Stimulated activated CD4-positive, alpha-beta T cell treated with anti-CD3 and anti-CD28 coated beads, TNF-alpha, amount 100 ng/mL, for 24 hours (primary cell): ENCODE measurements around the gene LGALS3BP.
"Not testable (repeated sequence)": the region's sequence is repeated elsewhere in the genome, so short reads cannot be mapped to it uniquely, and the experiment has no call there.

Experiments
- DNase-seq, 3 experiments: peaks; one replicate each; pipeline ENCODE4 v3.0.0-alpha.2; 2020; ENCODE audit warnings: low read depth in 3 of 3

Gene LGALS3BP

GRCh38 chr17:78963378-78963777, 16.3 kb downstream of the LGALS3BP start:
- DNase-seq: no peak

DNA sequence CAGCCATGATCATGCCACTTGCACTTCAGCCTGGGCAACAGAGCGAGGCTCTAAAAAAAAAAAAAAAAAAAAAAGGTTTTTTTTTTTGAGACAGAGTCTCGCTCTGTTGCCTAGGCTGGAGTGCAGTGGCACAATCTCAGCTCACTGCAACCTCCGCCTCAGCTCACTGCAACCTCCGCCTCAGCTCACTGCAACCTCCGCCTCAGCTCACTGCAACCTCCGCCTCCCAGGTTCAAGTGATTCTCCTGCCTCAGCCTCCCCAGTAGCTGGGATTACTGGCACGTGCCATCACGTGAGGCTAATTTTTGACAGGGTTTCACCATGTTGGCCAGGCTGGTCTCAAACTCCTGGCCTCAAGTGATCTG, 16.8 kb downstream of the LGALS3BP start:
- DNase-seq: not testable (repeated sequence)

GRCh38 chr17:78962345-78962983, 17.3 kb downstream of the LGALS3BP start:
- DNase-seq: no peak

GRCh38 chr17:78961571-78961970, 18.2 kb downstream of the LGALS3BP start:
- DNase-seq: no peak

- DNase-seq: no peak
These were observed 18.8 kb downstream of the LGALS3BP start for GRCh38 chr17:78960928-78961327.

DNA sequence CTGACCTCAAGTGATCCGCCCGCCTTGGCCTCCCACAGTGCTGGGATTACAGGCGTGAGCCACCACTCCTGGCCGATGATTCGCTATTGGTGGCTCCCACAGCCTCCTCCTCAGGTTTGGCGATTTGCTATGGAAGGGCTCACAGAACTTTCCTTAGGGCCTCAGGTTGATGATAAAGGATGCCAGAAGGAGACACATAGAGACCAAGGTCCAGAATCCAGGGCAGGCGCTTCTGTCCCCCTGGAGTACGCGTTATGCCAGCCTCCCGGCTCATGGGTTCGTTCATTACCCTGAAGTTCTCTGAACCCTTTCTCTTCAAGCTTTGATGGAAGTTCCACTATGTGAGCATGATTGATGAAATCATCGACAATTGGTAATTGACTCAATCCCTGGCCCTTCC, 19.9 kb downstream of the LGALS3BP start:
- DNase-seq: no peak

DNA sequence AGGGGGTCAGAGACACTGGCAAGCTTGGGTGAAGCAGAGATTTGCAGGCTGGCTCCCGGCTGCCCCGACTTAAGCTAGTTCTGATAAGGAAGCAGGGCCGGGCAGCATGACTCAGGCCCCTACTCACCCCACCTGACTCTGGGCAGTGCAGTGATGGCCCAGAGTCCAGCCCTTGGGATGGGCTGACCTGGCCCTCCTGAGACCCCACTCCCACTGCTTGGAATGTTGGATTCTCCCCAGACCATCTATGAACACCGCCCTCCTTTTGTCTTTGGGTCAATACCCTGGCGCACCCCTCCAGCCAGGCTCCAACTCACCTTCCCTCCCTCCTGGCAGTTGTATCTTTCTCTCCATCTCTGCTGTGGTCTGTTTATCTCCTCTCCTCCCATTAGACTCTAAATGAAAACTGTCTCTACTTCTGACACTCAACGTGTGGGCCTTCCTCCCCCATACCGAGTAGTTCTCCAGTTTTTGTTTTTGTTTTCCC, 21.0 kb downstream of the LGALS3BP start:
- DNase-seq: no peak

GRCh38 chr17:78957128-78957527, 22.6 kb downstream of the LGALS3BP start:
- DNase-seq: no peak

- no peak for DNase-seq
These were observed 23.5 kb downstream of the LGALS3BP start for GRCh38 chr17:78956254-78956653.

DNA sequence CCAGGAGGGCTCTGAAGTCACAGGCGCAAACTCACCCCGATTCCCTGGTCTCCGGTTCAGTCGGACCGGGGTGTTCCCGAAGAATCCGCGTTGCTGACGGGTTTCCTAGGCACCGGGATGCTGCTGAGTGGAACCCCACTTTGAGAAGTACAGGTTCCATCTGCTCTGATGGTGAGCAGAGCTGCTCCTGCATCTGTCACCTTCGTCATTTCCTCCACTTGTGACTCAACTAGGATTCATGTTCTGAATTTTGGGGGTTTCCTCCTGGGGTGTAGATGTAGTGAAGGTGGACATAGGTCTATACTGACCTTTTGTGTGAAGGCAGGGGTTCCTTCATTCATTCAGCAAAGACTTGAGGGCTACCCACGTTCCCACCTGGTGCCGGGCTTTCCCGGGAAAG, 25.0 kb downstream of the LGALS3BP start:
- no peak for DNase-seq

- DNase-seq: no peak
These were observed 26.1 kb downstream of the LGALS3BP start for GRCh38 chr17:78953356-78954350.

DNA sequence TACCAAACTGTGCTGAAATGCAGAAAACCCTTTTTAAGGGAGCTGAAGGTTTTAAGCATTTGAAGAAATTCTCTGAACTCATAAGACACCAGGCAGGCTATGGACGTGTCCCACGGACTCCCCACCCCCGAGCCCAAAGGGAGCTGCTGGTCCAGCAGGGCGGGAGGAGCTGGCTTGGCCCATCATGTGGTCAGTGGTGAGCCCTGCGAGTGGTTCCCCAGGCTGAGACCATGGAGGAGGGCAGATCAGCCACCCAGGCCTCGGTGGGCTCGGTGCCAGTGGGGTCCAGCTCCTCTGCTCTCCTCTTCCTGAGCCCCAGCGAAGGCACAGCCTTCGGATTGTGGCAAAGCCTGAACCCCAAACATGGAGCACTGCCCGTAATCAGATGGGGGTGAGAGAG, 27.0 kb downstream of the LGALS3BP start:
- no peak for DNase-seq

DNA sequence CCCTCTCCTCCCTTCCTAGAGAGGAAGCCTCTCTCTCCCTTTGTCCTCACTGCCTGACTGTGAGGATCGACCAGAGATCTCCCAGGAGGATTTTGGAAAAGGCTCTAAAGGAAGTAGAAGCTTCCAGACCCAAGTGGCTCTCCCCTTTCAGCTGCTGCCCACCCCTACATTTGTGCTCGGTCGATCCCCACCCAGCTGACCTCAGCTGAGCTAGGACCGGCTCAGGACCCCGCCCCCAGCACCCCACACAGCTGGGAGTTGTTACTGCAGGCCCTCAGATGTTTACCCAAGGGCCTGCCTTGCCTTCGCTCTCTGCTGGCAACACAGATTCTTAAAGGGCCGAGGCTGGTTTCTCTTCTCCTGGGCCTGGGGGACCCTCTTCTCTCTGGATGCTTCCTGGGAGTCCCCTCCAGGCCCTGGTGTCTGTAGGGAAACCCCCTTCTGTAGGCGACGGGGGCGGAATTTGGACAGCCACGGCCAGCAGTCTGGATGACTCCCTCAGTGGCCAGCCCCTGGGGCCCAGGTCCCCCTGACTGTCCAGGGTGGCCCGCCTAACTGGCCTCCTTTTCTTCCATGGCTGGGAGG, 27.7 kb downstream of the LGALS3BP start:
- DNase-seq: no peak

- DNase-seq: no peak
These were observed 28.9 kb downstream of the LGALS3BP start for GRCh38 chr17:78950870-78951269.

DNA sequence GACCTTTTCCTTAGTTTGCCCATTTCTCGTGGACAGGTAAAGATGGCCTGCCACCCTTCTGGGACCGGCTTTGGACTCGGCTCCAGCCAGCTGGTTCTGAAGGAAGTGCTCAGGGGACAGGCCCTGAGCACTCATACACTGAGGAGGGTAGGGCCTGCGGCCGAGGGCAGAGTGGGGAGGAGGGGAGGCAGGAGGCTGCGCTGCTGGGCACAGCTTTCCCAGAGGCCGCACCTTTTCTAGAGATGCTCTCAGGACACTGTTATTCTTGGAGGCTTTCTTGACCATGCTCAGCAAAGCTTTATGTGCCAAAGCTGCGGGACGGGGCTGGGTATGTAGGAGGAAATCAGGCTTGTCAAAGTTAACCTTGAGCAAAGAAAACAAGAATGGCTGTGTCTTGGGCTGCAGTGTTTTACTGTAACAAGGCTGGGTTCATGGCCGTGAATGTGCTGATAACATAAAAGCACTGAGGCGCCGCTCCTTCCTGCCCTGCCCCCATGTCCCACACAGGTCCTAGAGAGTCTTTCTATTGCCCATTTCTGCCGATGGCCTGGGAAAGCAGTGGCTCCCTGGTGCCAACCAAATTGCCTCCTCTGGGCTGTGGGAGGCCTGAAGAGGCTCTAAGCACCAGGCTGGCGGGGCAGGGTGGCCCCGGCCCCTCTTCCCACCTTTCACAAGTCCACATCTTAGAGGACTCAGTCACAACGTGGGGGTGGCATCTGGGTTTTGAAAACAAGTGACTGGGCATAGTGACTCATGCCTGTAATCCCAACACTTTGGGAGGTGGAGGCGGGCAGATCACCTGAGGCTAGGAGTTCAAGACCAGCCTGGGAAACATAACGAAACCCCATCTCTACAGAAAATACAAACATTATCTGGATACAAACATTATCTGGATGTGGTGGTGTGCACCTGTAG, 32.2 kb downstream of the LGALS3BP start:
- no peak for DNase-seq

DNA sequence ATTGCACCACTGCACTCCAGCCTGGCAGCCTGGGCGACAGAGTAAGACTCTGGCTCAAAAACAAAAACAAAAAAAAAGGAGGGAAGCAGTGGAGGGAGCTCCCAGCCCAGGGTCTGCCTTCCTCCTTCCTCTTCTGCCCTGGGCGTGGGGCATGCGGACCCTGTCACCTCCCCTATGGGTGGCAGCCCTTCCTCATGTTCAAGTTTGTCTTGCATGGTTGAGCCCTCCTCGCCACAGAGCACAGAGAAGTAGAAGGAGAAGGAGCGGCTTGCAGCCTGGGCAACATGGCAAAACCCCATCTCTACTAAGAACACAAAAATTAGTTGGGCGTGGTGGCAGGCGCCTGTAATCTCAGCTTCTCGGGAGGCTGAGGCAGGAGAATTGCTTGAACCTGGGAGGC, 33.1 kb downstream of the LGALS3BP start:
- DNase-seq: no peak

GRCh38 chr17:78946131-78946530, 33.6 kb downstream of the LGALS3BP start:
- DNase-seq: no peak

DNA sequence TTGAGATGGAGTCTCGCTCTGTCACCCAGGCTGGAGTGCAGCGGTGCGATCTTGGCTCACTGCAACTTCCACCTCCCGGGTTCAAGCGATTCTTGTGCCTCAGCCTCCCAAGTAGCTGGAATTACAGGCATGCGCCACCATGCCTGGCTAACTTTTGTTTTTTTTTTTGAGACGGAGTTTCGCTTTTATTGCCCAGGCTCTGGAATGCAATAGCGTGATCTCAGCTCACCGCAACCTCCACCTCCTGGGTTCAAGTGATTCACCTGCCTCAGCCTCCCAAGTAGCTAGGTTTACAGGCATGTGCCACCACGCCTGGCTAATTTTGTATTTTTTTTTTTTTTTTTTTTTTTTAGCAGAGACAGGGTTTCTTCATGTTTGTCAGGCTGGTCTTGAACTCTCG, 34.3 kb downstream of the LGALS3BP start:
- DNase-seq: not testable (repeated sequence)

DNA sequence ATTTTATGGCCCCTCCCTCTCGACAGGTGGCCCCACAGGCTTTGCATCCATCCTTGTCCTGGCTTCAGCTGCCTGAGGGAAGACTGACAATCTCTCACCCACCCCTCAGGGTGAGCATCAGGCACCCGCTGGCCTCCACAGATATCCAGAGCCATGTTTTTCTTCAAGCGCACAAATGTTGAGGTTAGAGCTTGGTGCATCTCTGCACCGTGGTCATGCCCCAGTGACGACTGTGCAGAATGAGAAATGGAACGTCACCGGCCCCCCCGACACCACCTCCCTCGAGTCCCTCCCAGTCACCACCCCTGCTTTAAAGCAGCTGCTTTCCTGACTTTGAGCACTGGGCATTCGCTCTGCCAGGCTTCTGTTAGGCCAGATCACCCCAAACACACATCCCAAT, 34.8 kb downstream of the LGALS3BP start:
- DNase-seq: no peak

- no peak for DNase-seq
These were observed 35.7 kb downstream of the LGALS3BP start for GRCh38 chr17:78944026-78944425.

GRCh38 chr17:78940708-78941107, 39.0 kb downstream of the LGALS3BP start:
- DNase-seq: no peak

DNA sequence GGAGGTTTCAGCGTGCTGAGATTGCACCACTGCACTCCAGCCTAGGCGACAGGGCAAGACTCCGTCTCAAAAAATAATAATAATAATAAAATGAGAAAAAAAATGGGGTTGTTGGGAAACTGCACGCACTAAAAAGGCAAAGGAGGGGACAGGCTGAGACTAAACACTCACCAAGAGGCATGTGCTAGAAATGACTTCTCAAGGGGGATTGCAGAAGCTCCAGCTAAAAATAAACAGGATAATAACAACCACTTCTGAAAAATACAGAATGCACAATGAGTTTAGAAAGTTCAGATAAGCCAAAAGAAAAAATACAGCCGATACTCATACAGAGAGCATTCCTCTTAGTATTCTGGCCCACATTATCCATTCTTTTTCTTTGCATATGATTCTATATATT, 39.5 kb downstream of the LGALS3BP start:
- DNase-seq: no peak
